HG03108 (cell line): ENCODE results near the gene RSPO4.

Source experiments
- ATAC-seq: cut with Tn5 transposase; IDR thresholded peaks from one replicate; pipeline ENCODE4 v1.9.1; 2021; ENCODE audit warnings: moderate library complexity; ENCODE audit not compliant: unreplicated experiment

The RSPO4 gene

DNA sequence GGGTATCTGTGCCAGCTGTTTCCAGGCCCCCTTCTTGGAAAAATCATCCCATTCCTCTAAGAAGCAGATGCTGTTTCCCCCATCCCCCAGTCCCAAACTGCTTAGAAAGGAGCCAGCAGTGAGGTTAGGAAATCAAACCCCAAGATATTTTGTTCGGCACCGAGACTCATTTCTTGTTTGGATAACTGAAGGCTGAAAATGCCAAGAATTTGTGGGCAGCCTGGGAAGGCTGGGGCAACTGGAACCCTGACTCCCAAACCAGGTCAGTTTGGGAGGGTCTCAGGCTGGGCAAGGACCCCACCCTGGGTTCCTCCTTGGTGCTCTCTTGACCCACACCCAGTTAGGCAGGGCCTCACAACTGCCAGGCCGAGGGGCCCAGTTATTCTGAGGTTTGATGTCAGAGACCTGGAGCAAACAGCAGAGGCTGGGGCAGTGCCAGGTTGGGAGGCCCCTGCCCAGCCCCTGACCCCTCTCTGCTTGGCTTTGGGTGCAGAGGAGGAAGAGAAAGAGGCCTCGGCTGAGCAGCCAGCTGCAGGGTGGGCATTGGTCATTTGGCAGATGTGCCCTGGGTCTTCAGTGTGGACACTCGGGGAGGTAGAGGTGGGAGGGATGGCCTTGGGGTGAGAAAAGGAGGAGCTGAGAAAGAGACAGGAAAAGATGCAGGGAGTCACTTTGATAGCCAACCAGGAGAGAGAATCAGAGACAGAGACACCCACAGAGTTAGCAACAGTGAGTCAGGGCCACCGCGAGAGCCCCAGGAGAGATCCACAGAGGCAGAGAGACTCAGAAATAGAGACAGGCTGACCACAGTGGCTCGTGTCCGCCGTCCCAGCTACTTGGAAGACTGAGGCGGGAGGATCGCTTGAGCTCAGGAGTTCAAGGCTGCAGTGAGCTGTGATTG lies 91.0 kb downstream of the RSPO4 start:
- ATAC-seq = no peak

- ATAC-seq = no peak
Measured at GRCh38 chr20:910132-910869, 91.8 kb downstream of the RSPO4 start.

- ATAC-seq = no peak
Measured at GRCh38 chr20:909641-910040, 92.5 kb downstream of the RSPO4 start.
